Mammary microvascular endothelial cell (primary cell): ENCODE results near the gene ORC4. TPM values are rescaled to one million over a fixed set of nuclear protein-coding genes. Genes with fewer than 3 reads are reported as not detected.

Experiments
- total RNA-seq: library from RNA; depleted of rRNA; stranded (reverse); fragments of >200 nt; gene quantifications from 2 replicates; pipeline ENCODE4 v1.2.3, GENCODE V29; 2015

The ORC4 gene
- 40.6 and 54.8 TPM in 2 replicates for total RNA-seq

DNA sequence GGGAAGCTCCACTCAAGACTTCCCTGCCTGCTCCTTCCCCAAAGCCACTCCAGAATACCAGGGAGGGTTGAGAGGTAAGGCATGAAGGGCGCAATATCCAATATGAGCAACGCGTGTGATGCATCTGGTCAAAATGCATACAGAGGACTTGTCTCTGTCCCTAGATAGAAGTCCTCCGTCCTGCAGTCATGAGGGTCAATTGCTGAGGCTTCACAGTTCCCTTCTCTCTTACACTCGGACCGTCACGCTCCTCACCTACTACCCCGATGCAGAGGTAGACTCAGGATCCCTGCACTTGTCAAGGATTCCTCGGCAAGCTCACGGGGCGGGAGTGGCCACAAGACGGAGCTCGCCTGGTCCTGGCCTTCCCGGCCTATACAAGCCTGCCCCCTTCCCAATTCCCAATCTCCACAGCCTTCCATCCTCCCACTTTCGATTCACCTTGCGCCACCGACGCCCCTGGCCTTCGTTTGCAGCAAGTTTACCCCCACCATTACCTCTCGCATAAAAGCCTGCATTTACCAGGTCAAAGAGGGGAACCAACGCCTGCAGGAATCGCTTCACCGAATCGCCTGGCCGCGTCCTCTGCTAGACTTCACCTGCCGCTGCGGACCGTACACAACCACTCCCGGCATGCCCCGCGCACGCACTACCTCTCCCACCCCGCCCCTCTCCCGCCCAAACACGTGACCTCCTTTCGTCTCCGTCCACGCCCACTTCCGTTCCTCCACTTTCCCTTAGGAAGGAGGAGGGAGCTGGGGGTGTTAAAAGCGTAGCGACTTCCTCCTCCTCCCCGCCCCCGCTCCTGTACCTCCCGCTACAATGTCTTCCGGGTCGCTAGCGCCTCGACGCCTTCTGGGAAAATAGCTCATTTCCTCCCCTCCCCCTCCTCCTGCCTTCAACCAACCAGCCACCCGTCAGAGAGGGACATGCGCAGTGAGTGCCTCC lies at the start of gene ORC4:
Gene ORC4, minus strand, starts transcription at position 627 of the 948 bp plus-strand sequence. CDS start 44,779 bp downstream, outside the sequence.

DNA sequence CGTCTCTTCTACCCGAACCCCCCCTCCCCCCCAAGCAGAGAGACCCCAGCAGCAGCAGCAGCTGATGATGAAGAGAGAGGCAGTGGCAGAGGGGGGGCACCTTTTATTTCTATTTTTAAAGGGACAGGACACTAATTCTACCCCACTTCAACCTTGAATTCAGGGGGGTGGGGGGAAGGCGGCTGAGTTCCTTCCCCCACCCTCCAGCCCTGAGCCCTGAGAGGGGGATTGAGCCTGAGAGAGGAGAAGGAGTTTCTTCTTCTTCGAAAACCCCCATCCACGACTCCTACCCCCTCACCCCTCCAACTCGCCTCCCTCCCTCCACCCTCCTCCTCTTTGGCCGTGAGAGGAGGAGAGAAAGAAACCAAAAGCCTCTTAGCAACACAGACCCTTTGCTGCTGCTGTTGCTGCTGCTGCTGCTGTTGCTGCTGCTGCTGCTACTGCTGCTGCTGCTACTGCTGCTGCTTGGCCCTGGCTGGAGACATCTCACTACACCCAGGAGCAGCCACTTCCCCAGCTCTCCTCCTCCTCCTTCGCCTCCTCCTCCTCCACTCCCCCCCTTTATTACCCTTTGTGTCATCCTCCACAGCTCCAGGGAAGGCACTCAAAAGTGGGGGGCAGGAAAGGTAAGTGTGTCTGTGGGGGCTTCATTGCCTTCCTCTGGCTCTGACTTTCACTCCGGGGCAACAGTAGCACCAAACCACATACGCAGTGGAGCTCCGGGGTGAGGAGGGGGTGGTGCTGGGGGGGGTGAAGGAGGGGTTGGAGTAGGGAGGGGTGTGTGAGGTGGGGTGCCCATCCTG lies 723 bp upstream of the ORC4 start, which contains the start of gene MBD5:
Gene MBD5, plus strand, starts transcription at position 33 of the 803 bp plus-strand sequence.

Other genes with a start within 250 kb of the ORC4 start
- gene ACVR2A, start 175.7 kb downstream of the ORC4 start, total RNA-seq: 2.2 and 3.4 TPM in 2 replicates
- 7.1 and 8.1 TPM in 2 replicates for gene MBD5, start 354 bp upstream of the ORC4 start, total RNA-seq